K562 (cell line): ENCODE results near the gene MYO15B. TPM values are rescaled to one million over a fixed set of nuclear protein-coding genes. Genes with fewer than 3 reads are reported as not detected.

Experiments
- FOXJ3 ChIP-seq: sonication (generic); formaldehyde crosslinking; IDR thresholded peaks from 2 replicates; pipeline ENCODE4 v1.4.0; 2020; ENCODE audit warnings: mild to moderate bottlenecking, missing genetic modification reagents
- MCM3 ChIP-seq: fragments of 450-650 bp; IDR thresholded peaks from 2 replicates; pipeline ENCODE4 v1.6.1; 2016
- PHF8 ChIP-seq: fragments of 200-600 bp; sonication (generic); IDR thresholded peaks from 2 replicates; pipeline ENCODE4 v1.6.1; 2012; ENCODE audit warnings: mixed run types, mild to moderate bottlenecking, inconsistent platforms, low read length, moderate library complexity, borderline replicate concordance
- ZNF639 ChIP-seq, 2 experiments: fragments of 200-800 bp in 1 of 2; sonication (Bioruptor generic) in 1 of 2; sonication (generic) in 1 of 2; formaldehyde crosslinking in 1 of 2; IDR thresholded peaks in 1 of 2; conservative IDR thresholded peaks in 1 of 2; 2 replicates each; pipeline versions ENCODE4 v1.5.0 to v1.6.1; 2016 to 2020; ENCODE audit warnings: missing compliant biosample characterization in 1 of 2, missing genetic modification characterization in 1 of 2, missing genetic modification reagents in 1 of 2
- polyA plus RNA-seq, 8 experiments: library from polyadenylated mRNA; depleted of rRNA in 4 of 8; stranded (reverse) in 5 of 8; unstranded in 3 of 8; fragments of >200 nt; fragmentation: Nextera tagmentation in 2 of 8; fragmentation: Illumina TruSeq in 1 of 8; extraction: Ambion mirVana in 2 of 8; extraction: Trizol in 1 of 8; gene quantifications; 2 replicates each; pipeline versions ENCODE4 v1.2.1 to v1.2.3, GENCODE V29; 2011 to 2014; ENCODE audit warnings: inconsistent platforms in 1 of 8, missing spikeins in 1 of 8
- total RNA-seq, 7 experiments: library from RNA; depleted of rRNA in 6 of 7; stranded (reverse); fragments of >200 nt in 6 of 7; fragmentation: Illumina TruSeq in 2 of 7; extraction: Trizol in 2 of 7; gene quantifications; 2 replicates each; pipeline versions ENCODE4 v1.2.1 to v1.2.3, GENCODE V29; 2011 to 2021; ENCODE audit warnings: low replicate concordance in 1 of 7
- TF ChIP-seq, protein P1 (sequence below): fragments of 450-650 bp; IDR thresholded peaks from 2 replicates; pipeline ENCODE4 v1.6.1; 2016; ENCODE audit warnings: mild to moderate bottlenecking, moderate library complexity
- TF ChIP-seq, protein P2 (sequence below): sonication (generic); formaldehyde crosslinking; IDR thresholded peaks from 2 replicates; pipeline ENCODE4 v1.8.0; 2023; ENCODE audit warnings: missing genetic modification reagents, mild to moderate bottlenecking, borderline replicate concordance

MYO15B gene
- total and polyA plus RNA-seq, 9 of the 15 experiments (the other 6 are each of a cell fraction or from before 2014, with no cell fraction given): 0.05 to 3.1 (median 0.83) TPM; not detected in 2

GRCh38 chr17:75589012-75589918, 1.7 kb downstream of the MYO15B start (continued):
- TF ChIP-seq MCM3 (no peak), ZNF639 (CRISPR knock-in tag; conservative IDR thresholded peaks at IDR 0.05 in 1 of 2, IDR thresholded peaks at IDR 0.05 in 1 of 2) (peak in 1 of 2 experiments; percentile 71; a peak in 1 of 4 replicates), FOXJ3 (CRISPR knock-in tag) (no peak), PHF8 (peak; percentile 34; the same call in 1 of the 2 replicates)
- TF ChIP-seq, protein P1, sequence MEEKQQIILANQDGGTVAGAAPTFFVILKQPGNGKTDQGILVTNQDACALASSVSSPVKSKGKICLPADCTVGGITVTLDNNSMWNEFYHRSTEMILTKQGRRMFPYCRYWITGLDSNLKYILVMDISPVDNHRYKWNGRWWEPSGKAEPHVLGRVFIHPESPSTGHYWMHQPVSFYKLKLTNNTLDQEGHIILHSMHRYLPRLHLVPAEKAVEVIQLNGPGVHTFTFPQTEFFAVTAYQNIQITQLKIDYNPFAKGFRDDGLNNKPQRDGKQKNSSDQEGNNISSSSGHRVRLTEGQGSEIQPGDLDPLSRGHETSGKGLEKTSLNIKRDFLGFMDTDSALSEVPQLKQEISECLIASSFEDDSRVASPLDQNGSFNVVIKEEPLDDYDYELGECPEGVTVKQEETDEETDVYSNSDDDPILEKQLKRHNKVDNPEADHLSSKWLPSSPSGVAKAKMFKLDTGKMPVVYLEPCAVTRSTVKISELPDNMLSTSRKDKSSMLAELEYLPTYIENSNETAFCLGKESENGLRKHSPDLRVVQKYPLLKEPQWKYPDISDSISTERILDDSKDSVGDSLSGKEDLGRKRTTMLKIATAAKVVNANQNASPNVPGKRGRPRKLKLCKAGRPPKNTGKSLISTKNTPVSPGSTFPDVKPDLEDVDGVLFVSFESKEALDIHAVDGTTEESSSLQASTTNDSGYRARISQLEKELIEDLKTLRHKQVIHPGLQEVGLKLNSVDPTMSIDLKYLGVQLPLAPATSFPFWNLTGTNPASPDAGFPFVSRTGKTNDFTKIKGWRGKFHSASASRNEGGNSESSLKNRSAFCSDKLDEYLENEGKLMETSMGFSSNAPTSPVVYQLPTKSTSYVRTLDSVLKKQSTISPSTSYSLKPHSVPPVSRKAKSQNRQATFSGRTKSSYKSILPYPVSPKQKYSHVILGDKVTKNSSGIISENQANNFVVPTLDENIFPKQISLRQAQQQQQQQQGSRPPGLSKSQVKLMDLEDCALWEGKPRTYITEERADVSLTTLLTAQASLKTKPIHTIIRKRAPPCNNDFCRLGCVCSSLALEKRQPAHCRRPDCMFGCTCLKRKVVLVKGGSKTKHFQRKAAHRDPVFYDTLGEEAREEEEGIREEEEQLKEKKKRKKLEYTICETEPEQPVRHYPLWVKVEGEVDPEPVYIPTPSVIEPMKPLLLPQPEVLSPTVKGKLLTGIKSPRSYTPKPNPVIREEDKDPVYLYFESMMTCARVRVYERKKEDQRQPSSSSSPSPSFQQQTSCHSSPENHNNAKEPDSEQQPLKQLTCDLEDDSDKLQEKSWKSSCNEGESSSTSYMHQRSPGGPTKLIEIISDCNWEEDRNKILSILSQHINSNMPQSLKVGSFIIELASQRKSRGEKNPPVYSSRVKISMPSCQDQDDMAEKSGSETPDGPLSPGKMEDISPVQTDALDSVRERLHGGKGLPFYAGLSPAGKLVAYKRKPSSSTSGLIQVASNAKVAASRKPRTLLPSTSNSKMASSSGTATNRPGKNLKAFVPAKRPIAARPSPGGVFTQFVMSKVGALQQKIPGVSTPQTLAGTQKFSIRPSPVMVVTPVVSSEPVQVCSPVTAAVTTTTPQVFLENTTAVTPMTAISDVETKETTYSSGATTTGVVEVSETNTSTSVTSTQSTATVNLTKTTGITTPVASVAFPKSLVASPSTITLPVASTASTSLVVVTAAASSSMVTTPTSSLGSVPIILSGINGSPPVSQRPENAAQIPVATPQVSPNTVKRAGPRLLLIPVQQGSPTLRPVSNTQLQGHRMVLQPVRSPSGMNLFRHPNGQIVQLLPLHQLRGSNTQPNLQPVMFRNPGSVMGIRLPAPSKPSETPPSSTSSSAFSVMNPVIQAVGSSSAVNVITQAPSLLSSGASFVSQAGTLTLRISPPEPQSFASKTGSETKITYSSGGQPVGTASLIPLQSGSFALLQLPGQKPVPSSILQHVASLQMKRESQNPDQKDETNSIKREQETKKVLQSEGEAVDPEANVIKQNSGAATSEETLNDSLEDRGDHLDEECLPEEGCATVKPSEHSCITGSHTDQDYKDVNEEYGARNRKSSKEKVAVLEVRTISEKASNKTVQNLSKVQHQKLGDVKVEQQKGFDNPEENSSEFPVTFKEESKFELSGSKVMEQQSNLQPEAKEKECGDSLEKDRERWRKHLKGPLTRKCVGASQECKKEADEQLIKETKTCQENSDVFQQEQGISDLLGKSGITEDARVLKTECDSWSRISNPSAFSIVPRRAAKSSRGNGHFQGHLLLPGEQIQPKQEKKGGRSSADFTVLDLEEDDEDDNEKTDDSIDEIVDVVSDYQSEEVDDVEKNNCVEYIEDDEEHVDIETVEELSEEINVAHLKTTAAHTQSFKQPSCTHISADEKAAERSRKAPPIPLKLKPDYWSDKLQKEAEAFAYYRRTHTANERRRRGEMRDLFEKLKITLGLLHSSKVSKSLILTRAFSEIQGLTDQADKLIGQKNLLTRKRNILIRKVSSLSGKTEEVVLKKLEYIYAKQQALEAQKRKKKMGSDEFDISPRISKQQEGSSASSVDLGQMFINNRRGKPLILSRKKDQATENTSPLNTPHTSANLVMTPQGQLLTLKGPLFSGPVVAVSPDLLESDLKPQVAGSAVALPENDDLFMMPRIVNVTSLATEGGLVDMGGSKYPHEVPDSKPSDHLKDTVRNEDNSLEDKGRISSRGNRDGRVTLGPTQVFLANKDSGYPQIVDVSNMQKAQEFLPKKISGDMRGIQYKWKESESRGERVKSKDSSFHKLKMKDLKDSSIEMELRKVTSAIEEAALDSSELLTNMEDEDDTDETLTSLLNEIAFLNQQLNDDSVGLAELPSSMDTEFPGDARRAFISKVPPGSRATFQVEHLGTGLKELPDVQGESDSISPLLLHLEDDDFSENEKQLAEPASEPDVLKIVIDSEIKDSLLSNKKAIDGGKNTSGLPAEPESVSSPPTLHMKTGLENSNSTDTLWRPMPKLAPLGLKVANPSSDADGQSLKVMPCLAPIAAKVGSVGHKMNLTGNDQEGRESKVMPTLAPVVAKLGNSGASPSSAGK: no peak; the same call in 1 of the 2 replicates
- TF ChIP-seq, protein P2, sequence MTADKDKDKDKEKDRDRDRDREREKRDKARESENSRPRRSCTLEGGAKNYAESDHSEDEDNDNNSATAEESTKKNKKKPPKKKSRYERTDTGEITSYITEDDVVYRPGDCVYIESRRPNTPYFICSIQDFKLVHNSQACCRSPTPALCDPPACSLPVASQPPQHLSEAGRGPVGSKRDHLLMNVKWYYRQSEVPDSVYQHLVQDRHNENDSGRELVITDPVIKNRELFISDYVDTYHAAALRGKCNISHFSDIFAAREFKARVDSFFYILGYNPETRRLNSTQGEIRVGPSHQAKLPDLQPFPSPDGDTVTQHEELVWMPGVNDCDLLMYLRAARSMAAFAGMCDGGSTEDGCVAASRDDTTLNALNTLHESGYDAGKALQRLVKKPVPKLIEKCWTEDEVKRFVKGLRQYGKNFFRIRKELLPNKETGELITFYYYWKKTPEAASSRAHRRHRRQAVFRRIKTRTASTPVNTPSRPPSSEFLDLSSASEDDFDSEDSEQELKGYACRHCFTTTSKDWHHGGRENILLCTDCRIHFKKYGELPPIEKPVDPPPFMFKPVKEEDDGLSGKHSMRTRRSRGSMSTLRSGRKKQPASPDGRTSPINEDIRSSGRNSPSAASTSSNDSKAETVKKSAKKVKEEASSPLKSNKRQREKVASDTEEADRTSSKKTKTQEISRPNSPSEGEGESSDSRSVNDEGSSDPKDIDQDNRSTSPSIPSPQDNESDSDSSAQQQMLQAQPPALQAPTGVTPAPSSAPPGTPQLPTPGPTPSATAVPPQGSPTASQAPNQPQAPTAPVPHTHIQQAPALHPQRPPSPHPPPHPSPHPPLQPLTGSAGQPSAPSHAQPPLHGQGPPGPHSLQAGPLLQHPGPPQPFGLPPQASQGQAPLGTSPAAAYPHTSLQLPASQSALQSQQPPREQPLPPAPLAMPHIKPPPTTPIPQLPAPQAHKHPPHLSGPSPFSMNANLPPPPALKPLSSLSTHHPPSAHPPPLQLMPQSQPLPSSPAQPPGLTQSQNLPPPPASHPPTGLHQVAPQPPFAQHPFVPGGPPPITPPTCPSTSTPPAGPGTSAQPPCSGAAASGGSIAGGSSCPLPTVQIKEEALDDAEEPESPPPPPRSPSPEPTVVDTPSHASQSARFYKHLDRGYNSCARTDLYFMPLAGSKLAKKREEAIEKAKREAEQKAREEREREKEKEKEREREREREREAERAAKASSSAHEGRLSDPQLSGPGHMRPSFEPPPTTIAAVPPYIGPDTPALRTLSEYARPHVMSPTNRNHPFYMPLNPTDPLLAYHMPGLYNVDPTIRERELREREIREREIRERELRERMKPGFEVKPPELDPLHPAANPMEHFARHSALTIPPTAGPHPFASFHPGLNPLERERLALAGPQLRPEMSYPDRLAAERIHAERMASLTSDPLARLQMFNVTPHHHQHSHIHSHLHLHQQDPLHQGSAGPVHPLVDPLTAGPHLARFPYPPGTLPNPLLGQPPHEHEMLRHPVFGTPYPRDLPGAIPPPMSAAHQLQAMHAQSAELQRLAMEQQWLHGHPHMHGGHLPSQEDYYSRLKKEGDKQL: 0 out of 2 replicates have a peak, but pooled peaks have one; percentile 42
